SH-SY5Y (cell line): ENCODE measurements around the gene MICAL3.

Source experiments
- GATA2 ChIP-seq: IDR thresholded peaks from 2 replicates; pipeline ENCODE4 v1.6.1; 2011; ENCODE audit warnings: mild to moderate bottlenecking, low read depth, low read length
- GATA3 ChIP-seq: IDR thresholded peaks from 2 replicates; pipeline ENCODE4 v1.6.1; 2011; ENCODE audit warnings: low read depth, mild to moderate bottlenecking, low read length, moderate library complexity

MICAL3 gene

DNA sequence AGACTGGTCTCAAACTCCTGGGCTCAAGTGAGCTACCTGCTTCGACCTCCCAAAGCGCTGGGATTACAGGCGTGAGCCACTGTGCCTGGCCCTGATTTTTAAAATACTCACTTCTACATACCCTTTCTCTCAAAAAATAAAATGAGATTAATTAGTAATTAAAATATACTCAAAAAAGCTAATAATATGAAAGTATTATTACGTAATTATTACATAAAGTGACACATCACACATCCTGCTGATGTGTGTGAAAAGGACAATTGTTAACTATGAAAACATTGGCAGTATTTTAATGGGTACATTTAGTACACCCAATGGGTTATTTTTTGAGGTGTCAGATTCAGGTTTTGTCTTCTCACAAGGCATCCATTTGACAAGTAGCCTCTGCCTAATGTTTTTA lies 21.4 kb upstream of the MICAL3 start:
- TF ChIP-seq GATA2 = no peak
- no peak for TF ChIP-seq GATA3

DNA sequence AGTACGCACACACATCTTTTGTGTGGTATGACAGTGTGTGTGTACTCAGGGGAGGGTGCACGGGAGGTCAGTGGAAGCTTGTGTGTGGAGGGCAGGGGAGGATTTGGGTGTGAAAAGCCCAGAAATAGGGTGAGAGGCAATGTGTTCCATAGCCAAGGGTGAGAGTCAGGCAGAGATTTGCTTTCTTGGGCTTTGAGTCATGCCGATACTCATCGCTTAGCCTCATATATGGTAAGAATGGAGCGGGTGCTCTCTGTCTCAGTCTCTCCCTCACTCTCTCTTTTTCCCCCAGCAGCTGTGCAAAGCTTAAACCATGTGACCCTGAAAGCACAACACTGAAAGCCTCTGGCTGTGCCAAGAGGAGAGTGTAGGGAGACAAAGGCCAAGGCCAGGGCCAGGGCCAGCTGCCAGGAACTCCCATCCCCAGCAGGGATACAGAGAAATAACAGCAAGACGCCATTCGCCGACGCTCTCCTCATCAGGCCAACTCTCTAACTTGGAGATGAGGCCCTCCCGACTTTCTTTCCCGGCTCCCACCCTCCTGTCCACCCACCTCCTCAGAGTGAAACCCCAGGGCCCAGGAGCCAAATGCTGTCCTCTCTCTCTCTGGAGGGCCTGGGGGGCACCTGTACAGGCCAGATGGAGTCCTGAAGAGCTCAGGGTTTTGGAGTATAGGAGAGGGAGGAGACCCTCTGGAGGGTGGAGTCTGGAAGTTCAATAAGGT lies 20.3 kb upstream of the MICAL3 start:
- TF ChIP-seq GATA2 (no peak), GATA3 (no peak)

GRCh38 chr22:18042685-18043084 lies 18.3 kb upstream of the MICAL3 start:
- TF ChIP-seq GATA2 (no peak), GATA3 (no peak)

DNA sequence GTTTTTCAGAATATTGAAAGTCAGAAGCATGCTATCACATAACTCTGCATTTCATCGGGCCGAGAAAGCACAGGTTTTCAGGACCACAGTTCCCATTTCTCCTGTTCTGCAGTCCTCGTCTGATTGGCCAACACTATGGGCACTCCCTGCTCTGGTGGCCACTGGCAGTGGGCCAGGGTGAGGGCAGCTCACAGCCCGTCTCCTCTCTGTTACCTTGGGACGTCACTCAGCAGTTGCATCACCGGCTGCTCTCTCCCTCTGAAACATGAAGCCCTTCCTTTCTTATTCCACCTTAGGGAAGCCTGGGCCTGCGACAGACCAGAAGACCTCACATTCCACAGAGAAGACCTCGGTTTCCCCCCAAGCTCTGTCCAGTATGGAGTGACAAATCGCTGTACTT lies 11.4 kb upstream of the MICAL3 start:
- TF ChIP-seq GATA2 = no peak
- TF ChIP-seq GATA3 = no peak

GRCh38 chr22:18034076-18034475 lies 9.7 kb upstream of the MICAL3 start:
- TF ChIP-seq GATA3 (no peak), GATA2 (no peak)

GRCh38 chr22:18033204-18033998 lies 9.0 kb upstream of the MICAL3 start:
- TF ChIP-seq GATA3 = no peak
- no peak for TF ChIP-seq GATA2

DNA sequence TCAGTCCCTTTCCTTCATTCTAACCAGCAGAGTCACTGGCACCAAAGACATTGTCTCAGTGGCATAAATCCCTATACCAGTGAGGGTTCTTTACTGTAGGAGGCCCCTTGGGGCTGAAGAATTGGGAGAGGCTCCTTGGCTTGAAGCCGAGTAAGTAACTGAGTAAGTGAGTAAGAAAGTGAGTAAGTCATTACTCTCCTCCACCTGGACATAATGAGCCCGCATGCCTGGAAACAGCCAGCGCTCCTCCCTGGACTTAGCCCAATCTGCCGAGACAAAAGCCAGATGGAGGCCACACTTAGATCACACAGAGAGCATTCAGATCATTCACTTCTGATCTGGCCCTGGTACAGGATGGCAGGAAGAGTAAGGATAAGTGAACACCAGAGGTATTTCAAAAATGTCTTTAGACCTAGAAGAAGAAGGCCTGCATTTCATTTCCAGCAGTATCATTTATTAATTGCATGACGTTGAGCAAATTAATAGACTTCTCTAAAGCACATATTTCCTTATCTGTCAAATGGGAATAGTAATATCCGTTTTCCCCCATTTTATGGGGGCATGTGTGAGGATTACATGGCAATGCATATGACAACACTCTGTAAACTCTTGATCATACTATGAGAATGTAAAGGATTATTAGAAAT lies 8.2 kb upstream of the MICAL3 start:
- TF ChIP-seq GATA3 (no peak), GATA2 (no peak)

DNA sequence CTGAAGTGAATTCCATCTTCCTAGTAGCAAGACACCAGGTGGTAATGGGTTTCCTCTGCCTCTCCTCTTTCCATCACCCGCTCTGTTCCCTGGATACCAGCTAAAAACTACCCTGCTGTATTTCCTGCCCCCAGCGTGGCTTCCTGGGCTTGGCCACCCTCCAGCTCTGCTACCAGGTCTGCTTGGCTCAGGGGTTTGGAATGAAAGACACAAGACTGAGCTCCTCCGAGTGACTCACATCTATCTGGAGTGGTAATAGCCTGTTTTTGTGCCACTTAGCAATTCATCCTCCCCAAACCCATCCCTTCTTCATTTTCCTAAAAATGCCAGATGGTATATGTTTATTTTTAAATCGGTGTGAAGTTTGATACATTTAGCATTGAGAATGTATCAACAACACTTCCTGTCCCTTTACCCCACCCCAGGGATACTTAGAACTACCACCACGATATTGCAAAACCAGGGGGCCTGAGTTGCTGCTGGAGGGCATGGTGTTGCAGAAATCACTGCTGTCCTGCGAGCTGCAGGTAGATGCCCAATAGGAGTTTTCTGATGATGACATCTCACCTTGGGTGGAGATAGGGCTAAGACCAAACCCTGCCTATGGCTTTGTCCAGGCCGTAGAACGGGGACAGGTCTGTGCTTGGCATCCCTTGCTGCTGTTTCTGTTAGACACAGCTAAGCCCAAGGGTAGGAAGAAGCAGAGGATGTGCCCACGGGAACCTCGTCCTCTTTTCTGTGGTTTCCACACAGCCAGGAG lies 7.5 kb upstream of the MICAL3 start:
- no peak for TF ChIP-seq GATA3
- no peak for TF ChIP-seq GATA2

- TF ChIP-seq GATA3 (no peak), GATA2 (no peak)
These were observed 5.4 kb upstream of the MICAL3 start for GRCh38 chr22:18029686-18030267.

DNA sequence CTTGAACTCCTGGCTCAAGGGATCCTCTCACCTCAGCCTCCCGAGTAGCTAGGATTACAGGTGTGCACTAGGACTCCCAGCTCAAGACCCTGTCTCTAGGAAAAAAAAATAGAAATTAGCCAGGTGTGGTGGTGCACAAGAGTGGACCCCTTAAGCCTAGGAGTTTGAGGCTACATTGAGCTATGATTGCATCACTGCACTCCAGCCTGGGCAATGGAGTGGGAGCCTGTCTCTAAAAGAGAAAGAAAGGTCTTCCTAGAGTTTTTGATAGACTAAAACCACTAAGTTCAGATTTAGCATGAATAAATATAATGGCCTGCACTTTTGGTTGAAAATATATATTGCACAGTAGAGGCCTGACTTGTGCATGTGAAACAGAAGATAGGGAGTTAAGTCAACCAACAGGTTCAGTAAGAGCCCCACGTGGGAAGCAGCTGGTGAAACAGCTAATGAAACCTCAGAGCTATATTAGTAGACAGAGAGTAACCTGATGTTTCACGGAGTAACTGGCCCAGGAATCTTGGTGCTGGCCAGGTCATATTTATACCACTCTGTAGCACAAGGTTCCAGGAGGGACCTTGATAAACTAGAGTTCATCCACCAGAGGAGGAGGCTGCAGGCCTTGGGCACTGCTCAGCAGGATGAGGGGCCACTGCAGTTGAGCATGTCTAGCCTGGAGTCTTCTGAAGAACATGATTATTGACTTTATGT lies 4.6 kb upstream of the MICAL3 start:
- TF ChIP-seq GATA3 = no peak
- no peak for TF ChIP-seq GATA2

DNA sequence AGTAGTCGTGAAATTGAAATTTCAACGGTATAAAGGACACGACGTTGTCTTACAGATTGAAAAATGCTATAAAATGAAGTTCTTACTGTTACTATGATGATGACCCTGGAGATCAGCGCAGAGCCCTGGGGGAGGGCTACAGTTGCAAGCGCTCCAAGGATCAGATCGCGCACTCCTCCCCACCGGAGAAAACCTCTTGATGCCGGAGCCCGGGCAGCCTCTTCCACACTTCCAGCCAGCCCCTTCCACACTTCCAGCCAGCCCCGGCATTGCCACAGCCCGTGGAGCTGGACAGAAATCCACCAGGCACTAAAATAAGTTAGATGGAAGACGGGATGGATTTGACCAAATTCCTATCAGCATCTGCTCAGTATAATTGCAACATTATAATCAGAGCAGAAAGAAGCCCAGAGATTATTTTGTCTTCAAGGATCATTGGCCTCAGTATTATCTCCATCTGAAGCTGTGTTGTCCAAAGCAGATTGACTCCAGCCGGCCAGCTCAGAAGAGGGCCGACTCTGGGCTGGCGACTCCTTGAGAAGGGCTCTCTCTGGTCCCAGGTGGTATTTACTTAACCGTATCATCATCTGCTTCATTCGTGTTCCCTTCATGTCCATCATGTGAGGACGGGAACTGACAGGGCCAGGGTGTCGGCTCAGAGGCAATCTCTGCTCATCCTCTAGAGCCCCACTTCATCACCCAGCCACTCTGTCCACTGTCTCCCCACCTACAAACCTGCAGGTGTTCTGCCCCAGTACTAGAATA lies 777 bp upstream of the MICAL3 start:
- TF ChIP-seq GATA2 (no peak), GATA3 (no peak)

DNA sequence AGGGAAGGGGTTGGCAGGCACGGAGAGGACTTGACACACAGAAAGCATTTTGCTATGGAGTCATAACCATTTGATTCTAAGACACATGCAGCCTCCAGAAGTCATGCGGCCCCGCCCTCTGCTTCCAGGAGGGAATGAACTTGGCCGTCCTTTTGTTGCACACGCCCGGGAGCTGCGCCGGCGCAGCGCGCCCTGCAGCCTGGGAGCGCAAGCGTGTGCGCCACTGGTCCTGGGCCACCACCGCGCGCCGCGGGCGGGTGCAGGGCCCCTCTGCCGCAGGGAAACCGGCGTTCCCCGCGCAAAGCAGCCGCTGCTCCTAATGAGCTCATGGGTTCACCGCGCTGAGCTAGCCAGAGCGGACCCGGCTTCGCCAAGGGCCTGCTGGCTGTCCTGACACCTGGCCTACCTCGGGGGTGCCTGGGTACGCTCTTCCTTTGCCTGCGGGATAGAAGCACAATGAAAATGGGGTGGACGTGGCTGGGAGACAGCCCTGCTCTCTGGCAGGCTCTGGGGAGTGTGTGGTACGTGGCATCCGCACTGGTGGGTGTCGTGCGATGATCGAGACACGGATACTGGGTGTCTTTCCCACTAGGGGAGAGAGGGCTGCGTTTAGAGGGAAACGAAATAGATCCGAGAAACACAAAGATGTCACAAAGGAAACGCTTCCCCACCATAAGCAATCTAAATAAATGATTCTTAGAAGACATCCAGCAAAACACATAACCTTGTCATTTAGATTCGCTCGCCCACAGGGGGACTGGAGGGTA lies 669 bp downstream of the MICAL3 start:
- TF ChIP-seq GATA3 = no peak
- no peak for TF ChIP-seq GATA2

DNA sequence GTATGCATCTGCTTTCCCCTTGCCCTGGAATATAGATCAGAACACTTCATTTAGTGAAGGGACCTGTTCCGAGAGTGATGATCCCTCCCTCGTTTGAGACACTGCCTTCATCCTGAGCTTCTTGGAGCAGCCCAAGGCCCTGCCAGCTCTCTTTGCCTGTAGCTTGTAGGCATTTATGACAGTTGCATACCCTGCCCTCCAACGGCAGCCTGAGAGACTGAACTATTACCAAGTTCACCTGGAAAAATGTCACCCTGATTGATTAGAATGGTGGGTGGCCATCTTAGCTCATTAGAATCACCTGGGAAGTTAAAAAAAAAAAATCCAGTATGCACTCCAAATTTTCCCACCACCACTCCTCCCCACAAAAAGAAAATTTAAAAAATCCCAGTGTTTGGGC lies 1.5 kb downstream of the MICAL3 start:
- TF ChIP-seq GATA3 (no peak), GATA2 (no peak)
